ENCODE measurements around the gene MAP4K4.

DNA sequence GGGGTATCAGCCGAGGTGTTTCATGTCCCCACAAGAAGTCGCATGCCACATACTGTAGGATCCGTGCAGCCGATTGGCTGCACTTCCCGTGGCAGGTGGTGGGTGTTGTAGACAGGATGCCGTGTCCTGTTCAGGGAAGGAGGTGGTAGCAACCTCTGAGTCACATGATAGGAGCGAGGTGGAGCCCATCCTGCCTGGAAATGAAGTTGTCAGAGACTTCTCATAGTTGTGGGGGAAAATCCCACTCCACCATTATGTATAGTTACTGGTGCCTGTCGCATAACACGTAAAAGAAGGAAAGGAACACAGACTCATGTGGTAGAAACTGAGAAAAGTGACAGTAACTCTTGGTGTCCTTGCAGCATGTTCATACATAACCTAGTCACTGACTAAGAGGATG lies 202.9 kb downstream of the MAP4K4 start:
- TF ChIP-seq CTCF (IDR thresholded peaks at IDR 0.05), result no peak
- no peak for TF ChIP-seq POLR2A (IDR thresholded peaks at IDR 0.05)

Measured in thyroid gland (tissue), 4 donors.